Mucosa of rectum (tissue), 2 donors: ENCODE results near the gene INPP4A.

Experiments
- H3K27ac ChIP-seq, 2 donors: one replicate each; pipeline ENCODE4 v1.7.0; 2013; ENCODE audit warnings: inconsistent platforms in 2 of 2, low read depth in 2 of 2, low read length in 2 of 2
- H3K27me3 ChIP-seq, 2 donors: one replicate each; pipeline ENCODE4 v1.7.0; 2013; ENCODE audit warnings: low read length in 2 of 2; ENCODE audit not compliant: control insufficient read depth in 2 of 2, insufficient read depth in 2 of 2
- H3K36me3 ChIP-seq, 2 donors: one replicate each; pipeline ENCODE4 v1.7.0; 2013; ENCODE audit warnings: low read length in 2 of 2; ENCODE audit not compliant: control insufficient read depth in 2 of 2, insufficient read depth in 2 of 2
- H3K4me1 ChIP-seq, 2 donors: one replicate each; pipeline ENCODE4 v1.7.0; 2013; ENCODE audit warnings: low read length in 2 of 2, mild to moderate bottlenecking in 1 of 2; ENCODE audit not compliant: control insufficient read depth in 2 of 2, insufficient read depth in 2 of 2
- H3K4me3 ChIP-seq, 2 donors: one replicate each; pipeline ENCODE4 v1.7.0; 2013; ENCODE audit warnings: low read length in 2 of 2
- H3K9ac ChIP-seq, 2 donors: one replicate each; pipeline ENCODE4 v1.7.0; 2013; ENCODE audit warnings: low read length in 2 of 2, low read depth in 1 of 2, mild to moderate bottlenecking in 1 of 2
- H3K9me3 ChIP-seq, 2 donors: one replicate each; pipeline ENCODE4 v1.7.0; 2013; ENCODE audit warnings: low read length in 2 of 2; ENCODE audit not compliant: control insufficient read depth in 2 of 2
- donor health status: healthy.
- donor health status: Normal muscosa, but diverticular disease.

Gene INPP4A

GRCh38 chr2:98559581-98559980 is 114.9 kb downstream of the INPP4A start:
- no peaks in the 10 kb centered on the region for H3K9me3 ChIP-seq
- no peak overlapping the region for H3K4me3 ChIP-seq
- peaks cover 12 to 17% of the 10 kb centered on the region in 2 donors for H3K4me1 ChIP-seq
- H3K27ac ChIP-seq = peak overlapping the region in 1 of 2 donors; percentile 39
- peaks cover 25 to 31% of the 10 kb centered on the region in 2 donors for H3K36me3 ChIP-seq
- peak overlapping the region in 1 of 2 donors; percentile 27 for H3K9ac ChIP-seq
- no peaks in the 10 kb centered on the region for H3K27me3 ChIP-seq

GRCh38 chr2:98560256-98560771 is 115.7 kb downstream of the INPP4A start:
- H3K4me1 ChIP-seq = peaks cover 15 to 22% of the 10 kb centered on the region in 2 donors
- H3K36me3 ChIP-seq = peaks cover 19 to 33% of the 10 kb centered on the region in 2 donors
- H3K27me3 ChIP-seq = no peaks in the 10 kb centered on the region
- peak overlapping the region; percentile 41 to 59 for H3K27ac ChIP-seq
- no peak overlapping the region for H3K4me3 ChIP-seq
- H3K9ac ChIP-seq = no peak overlapping the region
- H3K9me3 ChIP-seq = no peaks in the 10 kb centered on the region

- peaks cover 15 to 22% of the 10 kb centered on the region in 2 donors for H3K4me1 ChIP-seq
- H3K27ac ChIP-seq = peak overlapping the region; percentile 41 to 59
- H3K27me3 ChIP-seq = no peaks in the 10 kb centered on the region
- H3K9me3 ChIP-seq = no peaks in the 10 kb centered on the region
- peaks cover 16 to 29% of the 10 kb centered on the region in 2 donors for H3K36me3 ChIP-seq
- H3K4me3 ChIP-seq = no peak overlapping the region
- no peak overlapping the region for H3K9ac ChIP-seq
These were observed 116.4 kb downstream of the INPP4A start for GRCh38 chr2:98561018-98561417.

GRCh38 chr2:98561902-98562695 is 117.4 kb downstream of the INPP4A start:
- Histone ChIP-seq H3K27me3 (no peaks in the 10 kb centered on the region), H3K27ac (peak overlapping the region; percentile 12 to 18), H3K4me1 (peaks cover 15 to 22% of the 10 kb centered on the region in 2 donors), H3K36me3 (peaks cover 21 to 38% of the 10 kb centered on the region in 2 donors), H3K9ac (no peak overlapping the region), H3K9me3 (no peaks in the 10 kb centered on the region), H3K4me3 (no peak overlapping the region)

- Histone ChIP-seq H3K36me3 (peaks cover 27 to 49% of the 10 kb centered on the region in 2 donors), H3K27me3 (no peaks in the 10 kb centered on the region), H3K27ac (no peak overlapping the region)
These were observed 118.7 kb downstream of the INPP4A start for GRCh38 chr2:98563394-98563793.

GRCh38 chr2:98564541-98565132 is 120.0 kb downstream of the INPP4A start:
- no peak overlapping the region for H3K9ac ChIP-seq
- H3K9me3 ChIP-seq = no peaks in the 10 kb centered on the region
- peak overlapping the region; percentile 51 to 61 for H3K27ac ChIP-seq
- no peaks in the 10 kb centered on the region for H3K27me3 ChIP-seq
- H3K36me3 ChIP-seq = peaks cover 33 to 55% of the 10 kb centered on the region in 2 donors
- H3K4me3 ChIP-seq = no peak overlapping the region
- peaks cover 11 to 27% of the 10 kb centered on the region in 2 donors for H3K4me1 ChIP-seq

More at GRCh38 chr2:98563394-98563793, 118.7 kb downstream of the INPP4A start:
- Histone ChIP-seq H3K9ac (no peak overlapping the region), H3K9me3 (no peaks in the 10 kb centered on the region), H3K4me3 (no peak overlapping the region), H3K4me1 (peaks cover 15 to 27% of the 10 kb centered on the region in 2 donors)

- Histone ChIP-seq H3K27me3 (no peaks in the 10 kb centered on the region), H3K9ac (peak overlapping the region in 1 of 2 donors; percentile 5), H3K4me3 (no peak overlapping the region), H3K4me1 (peaks cover 11 to 27% of the 10 kb centered on the region in 2 donors), H3K36me3 (peaks cover 33 to 62% of the 10 kb centered on the region in 2 donors), H3K27ac (peak overlapping the region in 1 of 2 donors; percentile 27), H3K9me3 (no peaks in the 10 kb centered on the region)
These were observed 120.7 kb downstream of the INPP4A start for GRCh38 chr2:98565286-98565860.

- no peak overlapping the region for H3K4me3 ChIP-seq
- H3K4me1 ChIP-seq = peaks cover 11 to 27% of the 10 kb centered on the region in 2 donors
- peaks cover 33 to 67% of the 10 kb centered on the region in 2 donors for H3K36me3 ChIP-seq
- H3K27ac ChIP-seq = no peak overlapping the region
- no peaks in the 10 kb centered on the region for H3K9me3 ChIP-seq
- H3K9ac ChIP-seq = no peak overlapping the region
- no peaks in the 10 kb centered on the region for H3K27me3 ChIP-seq
These were observed 121.3 kb downstream of the INPP4A start for GRCh38 chr2:98565941-98566340.

- no peak overlapping the region for H3K9ac ChIP-seq
- no peak overlapping the region for H3K27ac ChIP-seq
- H3K4me3 ChIP-seq = no peak overlapping the region
- H3K9me3 ChIP-seq = no peaks in the 10 kb centered on the region
- no peaks in the 10 kb centered on the region for H3K27me3 ChIP-seq
- peaks cover 7 to 18% of the 10 kb centered on the region in 2 donors for H3K4me1 ChIP-seq
- H3K36me3 ChIP-seq = peaks cover 35 to 77% of the 10 kb centered on the region in 2 donors
These were observed 123.7 kb downstream of the INPP4A start for GRCh38 chr2:98568161-98568956.
